ENCODE results near the gene PPP1R18.

The PPP1R18 gene

DNA sequence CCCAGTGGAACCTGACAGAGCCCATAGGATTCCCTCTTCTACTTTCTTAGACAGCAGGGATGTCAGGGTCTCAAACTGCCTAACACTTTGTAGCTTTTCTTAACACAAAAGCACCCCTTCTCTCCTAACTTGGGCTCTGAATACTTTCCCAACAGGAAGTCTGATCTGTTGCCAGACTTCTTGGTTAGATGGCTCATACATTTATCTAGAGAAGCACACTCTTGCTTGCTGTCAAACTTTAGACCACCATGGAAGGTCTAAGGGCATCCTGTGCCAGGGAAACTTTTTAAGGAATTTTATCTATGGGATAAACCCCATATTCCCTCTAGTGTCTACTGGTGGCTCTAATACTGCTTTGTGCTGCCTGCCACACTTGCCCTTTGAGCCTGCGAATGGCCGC is 42.8 kb downstream of the PPP1R18 start:
- TF ChIP-seq, protein P1, sequence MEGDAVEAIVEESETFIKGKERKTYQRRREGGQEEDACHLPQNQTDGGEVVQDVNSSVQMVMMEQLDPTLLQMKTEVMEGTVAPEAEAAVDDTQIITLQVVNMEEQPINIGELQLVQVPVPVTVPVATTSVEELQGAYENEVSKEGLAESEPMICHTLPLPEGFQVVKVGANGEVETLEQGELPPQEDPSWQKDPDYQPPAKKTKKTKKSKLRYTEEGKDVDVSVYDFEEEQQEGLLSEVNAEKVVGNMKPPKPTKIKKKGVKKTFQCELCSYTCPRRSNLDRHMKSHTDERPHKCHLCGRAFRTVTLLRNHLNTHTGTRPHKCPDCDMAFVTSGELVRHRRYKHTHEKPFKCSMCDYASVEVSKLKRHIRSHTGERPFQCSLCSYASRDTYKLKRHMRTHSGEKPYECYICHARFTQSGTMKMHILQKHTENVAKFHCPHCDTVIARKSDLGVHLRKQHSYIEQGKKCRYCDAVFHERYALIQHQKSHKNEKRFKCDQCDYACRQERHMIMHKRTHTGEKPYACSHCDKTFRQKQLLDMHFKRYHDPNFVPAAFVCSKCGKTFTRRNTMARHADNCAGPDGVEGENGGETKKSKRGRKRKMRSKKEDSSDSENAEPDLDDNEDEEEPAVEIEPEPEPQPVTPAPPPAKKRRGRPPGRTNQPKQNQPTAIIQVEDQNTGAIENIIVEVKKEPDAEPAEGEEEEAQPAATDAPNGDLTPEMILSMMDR (IDR thresholded peaks at IDR 0.05; ENCODE audit: low read depth, low read length) = no peak
- DNase-seq (ENCODE audit: low read depth in 2 of 2) = peak in 1 of 2 donors; percentile 47
- H3K4me3 ChIP-seq (replicated peaks in 1 of 2; ENCODE audit: low read depth in 2 of 2, low read length in 2 of 2) = no peak overlapping the region

- no peak for DNase-seq (ENCODE audit: low read depth in 2 of 2)
- TF ChIP-seq, protein P1 (IDR thresholded peaks at IDR 0.05; ENCODE audit: low read depth, low read length) = no peak
- H3K4me3 ChIP-seq (replicated peaks in 1 of 2; ENCODE audit: low read depth in 2 of 2, low read length in 2 of 2) = no peak overlapping the region
Measured at GRCh38 chr6:30641048-30641447, 45.4 kb downstream of the PPP1R18 start.

GRCh38 chr6:30640481-30640880 is 46.0 kb downstream of the PPP1R18 start:
- no peak overlapping the region for H3K4me3 ChIP-seq (replicated peaks in 1 of 2; ENCODE audit: low read depth in 2 of 2, low read length in 2 of 2)
- DNase-seq (ENCODE audit: low read depth in 2 of 2) = no peak
- TF ChIP-seq, protein P1 (IDR thresholded peaks at IDR 0.05; ENCODE audit: low read depth, low read length) = no peak

DNA sequence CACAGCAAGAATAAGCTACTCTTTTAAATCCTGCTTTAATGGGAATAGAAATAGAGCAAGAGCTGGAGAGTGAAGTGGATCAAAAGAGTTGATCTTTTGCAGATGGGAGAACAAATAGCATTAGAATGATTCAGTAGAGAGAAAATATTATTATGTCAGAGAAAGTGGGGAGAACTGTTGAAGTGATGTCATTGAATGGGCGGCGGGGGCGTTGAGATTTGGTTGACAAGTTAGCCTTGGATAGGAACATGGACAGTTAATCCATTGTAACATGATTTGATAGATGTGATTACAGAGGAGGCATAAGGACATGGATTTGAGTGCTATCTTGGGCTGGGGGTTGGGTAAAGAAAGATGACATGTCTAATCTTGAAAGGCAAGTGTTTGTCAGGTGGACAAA is 50.6 kb downstream of the PPP1R18 start:
- H3K4me3 ChIP-seq (replicated peaks in 1 of 2; ENCODE audit: low read depth in 2 of 2, low read length in 2 of 2) = no peak overlapping the region
- DNase-seq (ENCODE audit: low read depth in 2 of 2) = no peak
- TF ChIP-seq, protein P1 (IDR thresholded peaks at IDR 0.05; ENCODE audit: low read depth, low read length) = no peak

DNA sequence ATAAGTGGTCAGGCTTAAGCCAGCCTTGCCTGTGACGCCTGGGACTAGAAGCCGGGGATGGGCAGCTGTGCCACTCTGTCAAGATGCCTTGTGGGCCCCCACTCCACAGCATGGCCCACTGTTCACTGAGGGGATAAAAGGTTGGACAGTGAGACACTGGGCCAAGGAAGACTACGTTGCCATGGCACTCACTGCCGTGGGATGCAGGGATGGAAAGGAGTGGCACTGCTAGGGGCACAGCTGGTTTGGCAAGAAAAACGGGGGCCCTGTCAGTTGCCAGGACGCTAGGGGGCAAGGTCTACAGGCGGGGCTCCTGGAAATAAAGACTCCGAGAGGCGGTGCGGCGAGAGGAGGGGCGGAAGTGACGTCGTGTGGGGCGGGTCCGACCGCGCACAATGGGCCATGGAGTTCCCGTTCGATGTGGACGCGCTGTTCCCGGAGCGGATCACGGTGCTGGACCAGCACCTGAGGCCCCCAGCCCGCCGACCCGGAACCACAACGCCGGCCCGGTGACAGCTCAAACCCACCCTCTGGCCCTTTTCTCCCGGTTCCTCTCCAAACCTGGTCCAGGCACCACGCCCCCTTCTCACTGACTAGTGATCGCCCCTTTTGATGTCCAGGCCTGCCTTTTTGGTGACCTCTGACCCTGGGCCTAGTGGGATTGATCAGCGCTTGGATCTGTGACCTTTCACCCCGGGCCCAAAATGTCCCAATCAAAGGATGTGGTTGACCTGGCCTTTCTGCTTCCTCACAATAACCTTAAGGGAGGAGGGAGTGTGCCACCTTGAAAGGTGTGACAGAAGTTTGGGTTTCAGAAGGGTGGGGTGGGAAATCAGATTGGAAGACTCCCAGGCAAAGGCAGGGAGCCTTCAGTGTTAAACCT is 59.7 kb downstream of the PPP1R18 start, which contains the start of gene ATAT1:
TSS of gene ATAT1 (plus strand) at position 391 of the 883 bp plus-strand sequence.
- peak within 1 kb of the TSS; percentile 69 to 79 for H3K4me3 ChIP-seq (replicated peaks in 1 of 2; ENCODE audit: low read depth in 2 of 2, low read length in 2 of 2)
- peak; percentile 75 to 79 for DNase-seq (ENCODE audit: low read depth in 2 of 2)
- TF ChIP-seq, protein P1 (IDR thresholded peaks at IDR 0.05; ENCODE audit: low read depth, low read length) = peak; percentile 46

Data from cardiac fibroblast (primary cell).